ENCODE measurements around the gene VSX2. TPM values are rescaled to one million over a fixed set of nuclear protein-coding genes. Genes with fewer than 3 reads are reported as not detected.

VSX2 gene
- total RNA-seq, 1 experiment from 2014 or later = not detected

DNA sequence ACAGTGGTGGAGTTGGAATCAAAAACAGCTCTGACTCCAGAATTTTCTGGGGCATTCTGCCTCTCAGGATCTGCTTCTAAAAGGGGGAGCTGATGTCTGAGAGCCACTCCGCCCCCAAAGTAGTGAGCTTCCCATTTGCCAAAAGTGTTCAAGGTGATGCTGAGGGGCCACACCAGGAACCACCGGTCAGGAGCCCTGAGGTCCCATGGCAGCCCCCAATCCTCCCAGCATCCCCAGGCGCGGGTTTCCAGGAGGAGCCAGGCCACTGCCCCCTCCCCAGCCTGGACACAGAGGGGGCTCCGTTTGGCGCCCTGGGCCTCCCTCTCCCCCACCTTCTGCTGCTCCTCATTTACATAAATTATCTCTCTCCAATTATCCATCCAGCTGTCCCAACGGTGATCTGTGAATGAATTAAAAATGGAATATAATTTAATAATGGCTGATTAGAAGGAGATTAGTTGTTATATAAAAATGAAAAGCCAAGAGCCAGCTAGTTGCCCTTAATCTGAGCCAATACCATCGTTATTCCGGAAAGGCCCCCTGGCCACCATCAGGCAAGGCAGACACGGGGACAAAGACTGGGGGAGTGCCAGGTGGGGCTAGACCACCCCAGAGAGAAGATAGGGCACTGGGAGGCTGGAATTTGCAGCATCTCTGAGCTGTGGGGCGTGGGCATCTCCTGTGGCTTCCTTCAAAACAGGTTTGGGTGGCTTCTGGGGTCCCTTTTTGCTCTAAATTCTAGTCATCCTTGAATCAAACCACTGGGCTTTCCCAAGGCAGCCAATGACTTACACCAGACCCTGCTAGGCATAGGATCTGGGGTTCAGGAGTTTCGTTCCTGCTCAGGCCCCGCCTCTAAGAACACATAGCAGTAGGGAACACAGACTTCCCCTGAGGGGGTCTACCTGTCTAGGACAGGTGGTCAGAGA lies 19.7 kb upstream of the VSX2 start:
- Mint-ChIP-seq H3K36me3 (ENCODE audit: insufficient read depth, unreplicated experiment) (no peaks in the 10 kb centered on the region), H3K27ac (ENCODE audit: unreplicated experiment) (no peak overlapping the region), H3K27me3 (ENCODE audit: unreplicated experiment) (peaks cover 67% of the 10 kb centered on the region), H3K9me3 (ENCODE audit: low read depth, unreplicated experiment) (no peaks in the 10 kb centered on the region), H3K4me1 (ENCODE audit: low read depth, unreplicated experiment) (no peaks in the 10 kb centered on the region), H3K4me3 (ENCODE audit: low read depth, unreplicated experiment) (no peak overlapping the region)
- no TSS peak for BruUV-seq (replicated peaks)
- DNase-seq = no peak
- CTCF ChIA-PET = interaction anchor here (0.6 to 1.0 kb wide), 2 partner anchors 10 to 44 kb away, joined by 3 read pairs; no protein-coding TSS in a partner anchor
- intact Hi-C loops (cut with micrococcal nuclease; ENCODE audit: unreplicated experiment) = no loop called here
- TF ChIP-seq, protein P1, sequence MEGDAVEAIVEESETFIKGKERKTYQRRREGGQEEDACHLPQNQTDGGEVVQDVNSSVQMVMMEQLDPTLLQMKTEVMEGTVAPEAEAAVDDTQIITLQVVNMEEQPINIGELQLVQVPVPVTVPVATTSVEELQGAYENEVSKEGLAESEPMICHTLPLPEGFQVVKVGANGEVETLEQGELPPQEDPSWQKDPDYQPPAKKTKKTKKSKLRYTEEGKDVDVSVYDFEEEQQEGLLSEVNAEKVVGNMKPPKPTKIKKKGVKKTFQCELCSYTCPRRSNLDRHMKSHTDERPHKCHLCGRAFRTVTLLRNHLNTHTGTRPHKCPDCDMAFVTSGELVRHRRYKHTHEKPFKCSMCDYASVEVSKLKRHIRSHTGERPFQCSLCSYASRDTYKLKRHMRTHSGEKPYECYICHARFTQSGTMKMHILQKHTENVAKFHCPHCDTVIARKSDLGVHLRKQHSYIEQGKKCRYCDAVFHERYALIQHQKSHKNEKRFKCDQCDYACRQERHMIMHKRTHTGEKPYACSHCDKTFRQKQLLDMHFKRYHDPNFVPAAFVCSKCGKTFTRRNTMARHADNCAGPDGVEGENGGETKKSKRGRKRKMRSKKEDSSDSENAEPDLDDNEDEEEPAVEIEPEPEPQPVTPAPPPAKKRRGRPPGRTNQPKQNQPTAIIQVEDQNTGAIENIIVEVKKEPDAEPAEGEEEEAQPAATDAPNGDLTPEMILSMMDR (IDR thresholded peaks at IDR 0.05; ENCODE audit: unreplicated experiment) = no peak

DNA sequence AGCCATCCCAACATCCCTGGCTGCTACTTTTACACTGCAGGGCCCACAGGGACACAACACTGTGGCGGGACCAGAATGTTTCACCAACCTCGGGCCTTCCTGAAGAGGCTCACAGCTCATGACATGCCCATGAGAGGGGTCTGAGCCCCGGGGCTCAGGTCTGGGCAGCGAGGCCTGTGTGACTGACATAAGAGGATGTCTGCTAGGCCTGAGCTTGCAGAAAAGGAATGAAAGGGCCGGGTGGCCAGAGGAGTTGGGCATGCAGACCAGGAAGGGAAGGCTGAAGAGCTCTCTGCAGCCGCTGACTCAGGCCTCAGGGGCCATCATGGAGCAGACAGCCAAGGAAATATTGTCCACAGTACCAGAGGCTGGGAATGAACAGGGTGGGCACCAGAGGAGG lies 18.3 kb upstream of the VSX2 start:
- intact Hi-C loops (cut with micrococcal nuclease; ENCODE audit: unreplicated experiment) = no loop called here
- TF ChIP-seq, protein P1 (IDR thresholded peaks at IDR 0.05; ENCODE audit: unreplicated experiment) = no peak
- Mint-ChIP-seq H3K4me1 (ENCODE audit: low read depth, unreplicated experiment) (no peaks in the 10 kb centered on the region), H3K9me3 (ENCODE audit: low read depth, unreplicated experiment) (no peaks in the 10 kb centered on the region), H3K27ac (ENCODE audit: unreplicated experiment) (no peak overlapping the region), H3K4me3 (ENCODE audit: low read depth, unreplicated experiment) (no peak overlapping the region), H3K36me3 (ENCODE audit: insufficient read depth, unreplicated experiment) (no peaks in the 10 kb centered on the region), H3K27me3 (ENCODE audit: unreplicated experiment) (peaks cover 68% of the 10 kb centered on the region)
- DNase-seq = no peak
- CTCF ChIA-PET = no interaction called here
- no TSS peak for BruUV-seq (replicated peaks)

DNA sequence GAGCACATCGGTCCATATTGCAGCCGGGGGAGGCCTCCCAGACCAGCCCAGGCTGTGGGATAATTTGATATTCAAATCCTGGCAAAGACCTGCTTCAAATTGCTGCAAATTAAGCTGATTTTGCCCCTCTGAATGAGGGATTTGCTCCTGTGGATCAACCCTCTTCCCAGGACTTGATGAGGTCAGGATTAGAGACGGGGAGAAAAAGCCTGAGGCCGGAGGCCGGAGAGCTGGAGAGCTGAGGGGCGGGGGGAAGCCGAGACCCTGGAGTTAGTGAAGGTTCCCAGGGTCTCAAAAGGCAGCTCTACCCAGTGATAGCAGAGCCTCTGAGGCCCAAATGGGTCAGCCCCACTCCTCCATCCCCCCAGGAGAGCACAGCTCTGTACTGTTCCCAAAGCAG lies 17.5 kb upstream of the VSX2 start:
- BruUV-seq (replicated peaks) = no TSS peak
- intact Hi-C loops (cut with micrococcal nuclease; ENCODE audit: unreplicated experiment) = no loop called here
- TF ChIP-seq, protein P1 (IDR thresholded peaks at IDR 0.05; ENCODE audit: unreplicated experiment) = no peak
- CTCF ChIA-PET = no interaction called here
- H3K27me3 Mint-ChIP-seq (ENCODE audit: unreplicated experiment) = peaks cover 76% of the 10 kb centered on the region
- no peaks in the 10 kb centered on the region for H3K36me3 Mint-ChIP-seq (ENCODE audit: insufficient read depth, unreplicated experiment)
- H3K9me3 Mint-ChIP-seq (ENCODE audit: low read depth, unreplicated experiment) = no peaks in the 10 kb centered on the region
- no peak overlapping the region for H3K4me3 Mint-ChIP-seq (ENCODE audit: low read depth, unreplicated experiment)
- no peak for DNase-seq
- no peak overlapping the region for H3K27ac Mint-ChIP-seq (ENCODE audit: unreplicated experiment)
- no peaks in the 10 kb centered on the region for H3K4me1 Mint-ChIP-seq (ENCODE audit: low read depth, unreplicated experiment)

DNA sequence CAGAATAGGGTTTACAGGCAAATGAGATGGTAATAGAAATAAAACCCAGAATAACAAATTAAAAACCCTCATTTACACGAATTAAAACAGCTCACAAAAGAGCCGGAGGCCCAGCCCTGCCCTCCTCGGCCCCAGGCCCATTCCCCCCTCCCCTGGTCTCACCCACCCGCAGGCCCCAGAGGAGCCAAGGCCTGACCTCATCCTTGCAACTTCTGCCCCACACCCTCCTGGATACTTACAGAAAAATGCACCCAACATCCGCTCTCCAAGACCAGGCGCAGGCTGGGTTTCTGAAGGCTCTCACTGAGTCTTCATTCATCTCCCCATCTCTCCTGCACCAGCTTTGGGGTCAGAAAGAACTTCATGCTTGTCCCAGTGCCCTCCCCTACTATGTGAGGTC lies 16.2 kb upstream of the VSX2 start:
- intact Hi-C loops (cut with micrococcal nuclease; ENCODE audit: unreplicated experiment) = no loop called here
- H3K27ac Mint-ChIP-seq (ENCODE audit: unreplicated experiment) = no peak overlapping the region
- H3K27me3 Mint-ChIP-seq (ENCODE audit: unreplicated experiment) = peaks cover 88% of the 10 kb centered on the region
- no peaks in the 10 kb centered on the region for H3K9me3 Mint-ChIP-seq (ENCODE audit: low read depth, unreplicated experiment)
- no peak overlapping the region for H3K4me3 Mint-ChIP-seq (ENCODE audit: low read depth, unreplicated experiment)
- no peak for DNase-seq
- no peaks in the 10 kb centered on the region for H3K4me1 Mint-ChIP-seq (ENCODE audit: low read depth, unreplicated experiment)
- H3K36me3 Mint-ChIP-seq (ENCODE audit: insufficient read depth, unreplicated experiment) = no peaks in the 10 kb centered on the region
- no TSS peak for BruUV-seq (replicated peaks)
- CTCF ChIA-PET = interaction anchor here (0.7 kb wide), 1 partner anchor 14 kb away, joined by 4 read pairs; no protein-coding TSS in a partner anchor
- TF ChIP-seq, protein P1 (IDR thresholded peaks at IDR 0.05; ENCODE audit: unreplicated experiment) = no peak

Data from Calu3 (cell line).